ENCODE data around the gene ZNF316. TPM values are rescaled to one million over a fixed set of nuclear protein-coding genes. Genes with fewer than 3 reads are reported as not detected.

The ZNF316 gene
- total RNA-seq, 2 experiments from 2014 or later, result 46.2 to 49.7 TPM

- peaks cover 68% of the 10 kb centered on the region for H3K36me3 Mint-ChIP-seq (ENCODE audit: low read depth)
- Histone ChIP-seq H3K4me3 (ENCODE audit: low read length) (no peak overlapping the region), H3K27ac (ENCODE audit: low read depth in 1 of 2, low read length in 2 of 2) (no peak overlapping the region), H3K4me1 (ENCODE audit: insufficient read depth, low read length) (no peaks in the 10 kb centered on the region), H3K9me3 (ENCODE audit: control insufficient read depth in 1 of 2, insufficient read depth in 1 of 2, low read length in 2 of 2) (peaks cover 0 to 58% of the 10 kb centered on the region in 2 experiments), H3K27me3 (ENCODE audit: control insufficient read depth in 1 of 2, insufficient read depth in 2 of 2, low read length in 2 of 2) (no peaks in the 10 kb centered on the region), H3K36me3 (ENCODE audit: insufficient read depth, low read length) (peaks cover 57% of the 10 kb centered on the region)
- H3K27me3 Mint-ChIP-seq, result no peaks in the 10 kb centered on the region
- H3K9me3 Mint-ChIP-seq, result no peaks in the 10 kb centered on the region
- no peak for ATAC-seq (ENCODE audit: poor library complexity)
- H3K4me3 Mint-ChIP-seq, result no peak overlapping the region
- no peak overlapping the region for H3K27ac Mint-ChIP-seq
- intact Hi-C loops (cut with DNase I, micrococcal nuclease), result no loop called here
- DNase-seq, result peak in 1 of 14 experiments; percentile 1
- ChIA-PET POLR2A (no interaction called here), CTCF (no interaction called here)
- no peak for TF ChIP-seq CTCF (IDR thresholded peaks at IDR 0.05)
- no peaks in the 10 kb centered on the region for H3K4me1 Mint-ChIP-seq (ENCODE audit: low read depth)
Measured at GRCh38 chr7:6650086-6650485, 13.0 kb downstream of the ZNF316 start.

GRCh38 chr7:6650521-6651011 lies 13.4 kb downstream of the ZNF316 start:
- H3K27ac Mint-ChIP-seq, result no peak overlapping the region

GRCh38 chr7:6651851-6652445 lies 14.8 kb downstream of the ZNF316 start:
- Mint-ChIP-seq H3K36me3 (ENCODE audit: low read depth) (peaks cover 62% of the 10 kb centered on the region), H3K4me1 (ENCODE audit: low read depth) (no peaks in the 10 kb centered on the region)

More at GRCh38 chr7:6650521-6651011, 13.4 kb downstream of the ZNF316 start:
- no peaks in the 10 kb centered on the region for H3K9me3 Mint-ChIP-seq
- peaks cover 73% of the 10 kb centered on the region for H3K36me3 Mint-ChIP-seq (ENCODE audit: low read depth)
- no peak overlapping the region for H3K27ac ChIP-seq (ENCODE audit: low read depth in 1 of 2, low read length in 2 of 2)
- ATAC-seq (ENCODE audit: poor library complexity), result no peak
- H3K36me3 ChIP-seq (ENCODE audit: insufficient read depth, low read length), result peaks cover 61% of the 10 kb centered on the region
- intact Hi-C loops (cut with DNase I, micrococcal nuclease), result no loop called here
- H3K9me3 ChIP-seq (ENCODE audit: control insufficient read depth in 1 of 2, insufficient read depth in 1 of 2, low read length in 2 of 2), result peaks cover 0 to 58% of the 10 kb centered on the region in 2 experiments
- H3K4me3 Mint-ChIP-seq, result no peak overlapping the region
- no peaks in the 10 kb centered on the region for H3K4me1 Mint-ChIP-seq (ENCODE audit: low read depth)
- peak in 1 of 14 experiments; percentile 1 for DNase-seq
- H3K4me3 ChIP-seq (ENCODE audit: low read length), result no peak overlapping the region
- no peaks in the 10 kb centered on the region for H3K4me1 ChIP-seq (ENCODE audit: insufficient read depth, low read length)
- ChIA-PET CTCF (no interaction called here), POLR2A (no interaction called here)
- no peaks in the 10 kb centered on the region for H3K27me3 Mint-ChIP-seq
- H3K27me3 ChIP-seq (ENCODE audit: control insufficient read depth in 1 of 2, insufficient read depth in 2 of 2, low read length in 2 of 2), result no peaks in the 10 kb centered on the region
- TF ChIP-seq CTCF (IDR thresholded peaks at IDR 0.05), result no peak

More at GRCh38 chr7:6651851-6652445, 14.8 kb downstream of the ZNF316 start:
- no peak for TF ChIP-seq CTCF (IDR thresholded peaks at IDR 0.05)
- CTCF ChIA-PET, result no interaction called here
- intact Hi-C loops (cut with DNase I, micrococcal nuclease), result no loop called here
- DNase-seq (peak in 3 of 14 experiments; percentile 3 to 27 (median 15)), ATAC-seq (ENCODE audit: poor library complexity) (no peak)
- H3K36me3 ChIP-seq (ENCODE audit: insufficient read depth, low read length), result peaks cover 52% of the 10 kb centered on the region
- H3K27me3 Mint-ChIP-seq, result no peaks in the 10 kb centered on the region
- H3K27me3 ChIP-seq (ENCODE audit: control insufficient read depth in 1 of 2, insufficient read depth in 2 of 2, low read length in 2 of 2), result no peaks in the 10 kb centered on the region
- H3K4me3 Mint-ChIP-seq, result no peak overlapping the region
- no peak overlapping the region for H3K4me3 ChIP-seq (ENCODE audit: low read length)
- POLR2A ChIA-PET, result no interaction called here
- H3K27ac Mint-ChIP-seq, result no peak overlapping the region
- peaks cover 0 to 58% of the 10 kb centered on the region in 2 experiments for H3K9me3 ChIP-seq (ENCODE audit: control insufficient read depth in 1 of 2, insufficient read depth in 1 of 2, low read length in 2 of 2)
- H3K9me3 Mint-ChIP-seq, result no peaks in the 10 kb centered on the region
- no peak overlapping the region for H3K27ac ChIP-seq (ENCODE audit: low read depth in 1 of 2, low read length in 2 of 2)
- H3K4me1 ChIP-seq (ENCODE audit: insufficient read depth, low read length), result no peaks in the 10 kb centered on the region

Measured in CD4-positive, alpha-beta T cell (primary cell).